AG10803 (cell line): ENCODE data around the gene FHIP1A.

Source experiments
- DNase-seq: peaks from one replicate; pipeline ENCODE4 v3.0.0; 2010; ENCODE audit warnings: low read depth
- H3K4me3 ChIP-seq: 2 replicates; pipeline ENCODE4 v1.5.1; 2011; ENCODE audit warnings: mild to moderate bottlenecking, low read length, control low read depth
- CTCF ChIP-seq: conservative IDR thresholded peaks from 2 replicates; pipeline ENCODE4 v1.5.1; 2011; ENCODE audit warnings: mild to moderate bottlenecking, low read length, control low read depth, inconsistent platforms

FHIP1A gene

GRCh38 chr4:151436093-151436518, 27.1 kb downstream of the FHIP1A start:
- H3K4me3 ChIP-seq: no peak overlapping the region
- no peak for TF ChIP-seq CTCF

GRCh38 chr4:151437505-151437904, 28.5 kb downstream of the FHIP1A start:
- no peak overlapping the region for H3K4me3 ChIP-seq
- DNase-seq: no peak
- TF ChIP-seq CTCF: no peak

More at GRCh38 chr4:151436093-151436518, 27.1 kb downstream of the FHIP1A start:
- DNase-seq: no peak

- no peak overlapping the region for H3K4me3 ChIP-seq
- TF ChIP-seq CTCF: no peak
- DNase-seq: no peak
These were observed 29.2 kb downstream of the FHIP1A start for GRCh38 chr4:151438154-151438553.

GRCh38 chr4:151439320-151439719, 30.3 kb downstream of the FHIP1A start:
- no peak for DNase-seq
- no peak for TF ChIP-seq CTCF
- no peak overlapping the region for H3K4me3 ChIP-seq

- TF ChIP-seq CTCF: no peak
- H3K4me3 ChIP-seq: no peak overlapping the region
- DNase-seq: no peak
These were observed 33.0 kb downstream of the FHIP1A start for GRCh38 chr4:151442002-151442401.

- no peak for TF ChIP-seq CTCF
- DNase-seq: no peak
- no peak overlapping the region for H3K4me3 ChIP-seq
These were observed 34.3 kb downstream of the FHIP1A start for GRCh38 chr4:151443247-151443646.

- no peak for DNase-seq
- no peak for TF ChIP-seq CTCF
- H3K4me3 ChIP-seq: no peak overlapping the region
These were observed 34.8 kb downstream of the FHIP1A start for GRCh38 chr4:151443752-151444151.
